Neural progenitor cell (in vitro differentiated cells): ENCODE data around the gene MAP9.

Source experiments
- EZH2 ChIP-seq: fragments of 200-600 bp; sonication (generic); IDR thresholded peaks from 2 replicates; pipeline ENCODE4 v1.6.1; 2017; ENCODE audit warnings: antibody characterized with exemption, mild to moderate bottlenecking, moderate library complexity
- EZH2phosphoT487 ChIP-seq: fragments of 200-600 bp; sonication (generic); IDR thresholded peaks from 2 replicates; pipeline ENCODE4 v1.6.1; 2017; ENCODE audit warnings: antibody characterized with exemption
- TF ChIP-seq, protein P1 (sequence below): fragments of 200-600 bp; sonication (generic); IDR thresholded peaks from 2 replicates; pipeline ENCODE4 v1.5.1; 2017; ENCODE audit warnings: antibody characterized with exemption, mild to moderate bottlenecking

DNA sequence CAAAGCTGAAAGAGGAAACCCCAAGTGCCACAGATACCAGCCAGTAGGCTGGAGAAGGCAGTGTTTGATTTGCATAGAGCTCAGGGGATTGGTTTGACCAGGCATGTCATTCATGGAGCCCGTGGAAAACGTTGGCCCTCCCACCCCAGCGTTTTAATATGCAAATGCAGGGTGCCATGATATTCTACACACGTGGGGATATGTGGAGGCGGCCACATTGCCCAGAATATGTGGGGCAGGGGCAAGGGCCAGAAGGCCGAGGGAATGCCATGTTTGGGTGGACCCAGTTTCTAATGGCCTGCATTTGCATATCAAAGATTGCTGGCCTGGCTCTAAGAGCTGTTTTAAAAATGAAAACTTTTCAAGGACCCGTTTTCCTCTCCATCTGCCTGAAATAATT lies 71.1 kb downstream of the MAP9 start:
- TF ChIP-seq, protein P1, sequence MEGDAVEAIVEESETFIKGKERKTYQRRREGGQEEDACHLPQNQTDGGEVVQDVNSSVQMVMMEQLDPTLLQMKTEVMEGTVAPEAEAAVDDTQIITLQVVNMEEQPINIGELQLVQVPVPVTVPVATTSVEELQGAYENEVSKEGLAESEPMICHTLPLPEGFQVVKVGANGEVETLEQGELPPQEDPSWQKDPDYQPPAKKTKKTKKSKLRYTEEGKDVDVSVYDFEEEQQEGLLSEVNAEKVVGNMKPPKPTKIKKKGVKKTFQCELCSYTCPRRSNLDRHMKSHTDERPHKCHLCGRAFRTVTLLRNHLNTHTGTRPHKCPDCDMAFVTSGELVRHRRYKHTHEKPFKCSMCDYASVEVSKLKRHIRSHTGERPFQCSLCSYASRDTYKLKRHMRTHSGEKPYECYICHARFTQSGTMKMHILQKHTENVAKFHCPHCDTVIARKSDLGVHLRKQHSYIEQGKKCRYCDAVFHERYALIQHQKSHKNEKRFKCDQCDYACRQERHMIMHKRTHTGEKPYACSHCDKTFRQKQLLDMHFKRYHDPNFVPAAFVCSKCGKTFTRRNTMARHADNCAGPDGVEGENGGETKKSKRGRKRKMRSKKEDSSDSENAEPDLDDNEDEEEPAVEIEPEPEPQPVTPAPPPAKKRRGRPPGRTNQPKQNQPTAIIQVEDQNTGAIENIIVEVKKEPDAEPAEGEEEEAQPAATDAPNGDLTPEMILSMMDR, result no peak
- TF ChIP-seq EZH2 (no peak), EZH2phosphoT487 (no peak)
